Epithelial cell of esophagus (primary cell): Measurements from ENCODE around the gene MPPED1.

ENCODE experiments used
- DNase-seq: peaks from one replicate; pipeline ENCODE4 v3.0.0; 2010; ENCODE audit warnings: low read depth
- H3K4me3 ChIP-seq: 2 replicates; pipeline ENCODE4 v1.5.1; 2011; ENCODE audit warnings: mild to moderate bottlenecking, low read length, control low read depth
- TF ChIP-seq, protein P1 (sequence below): IDR thresholded peaks from 2 replicates; pipeline ENCODE4 v1.5.1; 2011; ENCODE audit warnings: low read depth, mild to moderate bottlenecking, low read length, control low read depth, inconsistent platforms; ENCODE audit not compliant: insufficient read depth; ENCODE audit errors: missing control alignments

Gene MPPED1

DNA sequence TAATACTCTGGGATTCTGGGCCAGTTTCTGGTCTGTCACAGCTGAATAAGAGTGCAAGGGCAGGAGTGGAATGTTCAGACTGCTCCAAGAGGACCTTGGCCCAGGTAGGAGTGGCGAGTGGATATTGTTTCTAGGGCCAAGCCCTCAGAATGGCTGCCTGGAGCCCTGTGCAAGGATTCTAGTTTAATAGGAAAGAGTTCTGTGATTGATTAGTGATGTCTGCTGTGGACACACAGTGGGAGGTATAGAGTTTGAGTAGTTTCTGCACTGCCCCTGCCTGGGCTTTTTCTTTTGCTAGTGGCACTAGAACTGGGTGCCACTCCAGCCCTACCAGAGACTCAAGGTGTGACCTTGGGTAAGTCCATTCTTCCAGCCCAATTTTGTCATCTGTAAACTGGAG lies 9.7 kb upstream of the MPPED1 start:
- no peak for DNase-seq
- TF ChIP-seq, protein P1, sequence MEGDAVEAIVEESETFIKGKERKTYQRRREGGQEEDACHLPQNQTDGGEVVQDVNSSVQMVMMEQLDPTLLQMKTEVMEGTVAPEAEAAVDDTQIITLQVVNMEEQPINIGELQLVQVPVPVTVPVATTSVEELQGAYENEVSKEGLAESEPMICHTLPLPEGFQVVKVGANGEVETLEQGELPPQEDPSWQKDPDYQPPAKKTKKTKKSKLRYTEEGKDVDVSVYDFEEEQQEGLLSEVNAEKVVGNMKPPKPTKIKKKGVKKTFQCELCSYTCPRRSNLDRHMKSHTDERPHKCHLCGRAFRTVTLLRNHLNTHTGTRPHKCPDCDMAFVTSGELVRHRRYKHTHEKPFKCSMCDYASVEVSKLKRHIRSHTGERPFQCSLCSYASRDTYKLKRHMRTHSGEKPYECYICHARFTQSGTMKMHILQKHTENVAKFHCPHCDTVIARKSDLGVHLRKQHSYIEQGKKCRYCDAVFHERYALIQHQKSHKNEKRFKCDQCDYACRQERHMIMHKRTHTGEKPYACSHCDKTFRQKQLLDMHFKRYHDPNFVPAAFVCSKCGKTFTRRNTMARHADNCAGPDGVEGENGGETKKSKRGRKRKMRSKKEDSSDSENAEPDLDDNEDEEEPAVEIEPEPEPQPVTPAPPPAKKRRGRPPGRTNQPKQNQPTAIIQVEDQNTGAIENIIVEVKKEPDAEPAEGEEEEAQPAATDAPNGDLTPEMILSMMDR: no peak
- no peak overlapping the region for H3K4me3 ChIP-seq

DNA sequence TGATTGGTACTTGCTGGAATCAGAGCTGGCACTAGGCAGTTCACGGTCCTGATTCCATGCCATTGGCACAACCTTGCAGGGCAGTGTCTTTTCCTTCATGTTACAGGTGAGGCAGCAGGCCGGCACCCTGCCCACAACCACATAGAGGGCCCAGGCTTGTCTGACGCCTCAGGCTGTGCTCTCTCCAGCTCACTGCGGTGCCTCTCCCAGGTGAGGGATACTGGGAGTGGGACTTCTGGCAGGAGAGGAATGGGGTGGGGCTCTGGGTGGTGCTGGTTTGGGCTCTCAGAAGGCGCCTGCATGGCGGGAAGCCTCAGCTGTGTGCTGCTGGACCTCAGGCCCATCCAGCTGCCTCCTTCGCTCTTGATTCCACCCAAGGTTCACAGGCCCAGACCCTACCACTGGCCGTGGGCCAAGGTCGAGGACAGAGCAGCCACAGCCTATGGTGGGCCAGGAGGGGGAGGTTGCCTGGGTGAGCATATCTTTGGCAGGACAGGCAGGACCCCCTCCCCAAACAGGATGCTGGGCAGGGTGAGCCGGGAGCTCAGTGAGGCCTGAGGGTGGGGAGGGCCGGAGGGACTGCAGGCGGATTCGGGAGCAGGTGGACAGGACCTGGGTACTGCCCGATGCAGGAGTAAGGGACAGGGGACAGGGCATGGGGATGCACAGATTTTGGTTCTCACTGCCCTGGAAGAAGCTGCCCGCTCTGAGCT lies 7.0 kb upstream of the MPPED1 start:
- peak; percentile 96 for DNase-seq
- TF ChIP-seq, protein P1: no peak
- H3K4me3 ChIP-seq: no peak overlapping the region

DNA sequence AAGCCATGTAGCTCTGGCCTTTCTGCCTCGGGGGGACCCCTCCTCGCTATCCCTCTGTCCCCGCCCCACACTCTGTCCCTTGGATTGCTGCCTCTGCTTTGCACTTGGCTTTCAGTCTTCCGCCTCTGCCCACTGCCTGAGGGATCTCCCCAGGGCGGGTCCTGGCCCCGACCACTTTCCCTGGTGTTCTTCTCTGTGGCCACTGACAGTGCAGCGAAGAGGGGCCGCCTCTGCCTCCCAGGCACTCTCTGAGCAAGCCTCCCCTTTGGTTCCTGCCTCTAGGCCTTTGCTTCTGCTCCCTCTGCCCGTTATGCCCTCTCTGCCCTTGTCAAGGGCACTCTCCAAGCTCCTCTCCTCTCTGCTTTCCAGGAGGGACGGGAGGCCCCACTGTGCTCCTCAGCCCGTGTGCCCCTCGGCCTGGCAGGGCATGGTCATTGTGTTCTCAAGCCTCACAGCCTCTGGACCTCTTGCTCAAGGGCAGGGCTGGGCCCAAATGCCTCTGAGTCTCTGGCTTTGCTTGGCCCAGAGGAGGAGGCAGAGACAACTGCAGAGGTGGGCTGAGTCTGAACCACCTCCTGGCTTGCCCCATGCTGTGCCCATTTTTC lies 5.5 kb upstream of the MPPED1 start:
- TF ChIP-seq, protein P1: no peak
- DNase-seq: no peak
- H3K4me3 ChIP-seq: no peak overlapping the region

DNA sequence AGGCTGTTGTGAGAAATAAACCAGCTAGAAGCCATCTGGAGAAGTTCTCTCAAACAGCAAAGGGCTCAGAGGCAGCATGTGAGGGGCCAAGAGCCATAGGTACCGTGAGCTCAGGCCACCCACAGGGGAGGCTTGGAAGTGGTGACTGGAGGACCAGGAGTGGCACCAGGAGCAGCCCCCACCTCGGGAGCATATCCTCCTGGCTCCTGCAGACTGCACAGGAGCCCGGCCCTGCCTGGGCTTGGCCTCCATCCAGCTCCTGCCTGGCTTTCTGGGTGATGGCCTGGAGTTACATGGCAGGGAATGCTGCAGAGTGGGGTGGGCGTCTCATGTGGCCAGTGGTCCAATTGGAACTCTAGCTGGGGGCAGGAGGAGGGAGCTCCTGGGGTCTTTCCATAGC lies 4.2 kb upstream of the MPPED1 start:
- no peak overlapping the region for H3K4me3 ChIP-seq
- DNase-seq: no peak
- TF ChIP-seq, protein P1: no peak

DNA sequence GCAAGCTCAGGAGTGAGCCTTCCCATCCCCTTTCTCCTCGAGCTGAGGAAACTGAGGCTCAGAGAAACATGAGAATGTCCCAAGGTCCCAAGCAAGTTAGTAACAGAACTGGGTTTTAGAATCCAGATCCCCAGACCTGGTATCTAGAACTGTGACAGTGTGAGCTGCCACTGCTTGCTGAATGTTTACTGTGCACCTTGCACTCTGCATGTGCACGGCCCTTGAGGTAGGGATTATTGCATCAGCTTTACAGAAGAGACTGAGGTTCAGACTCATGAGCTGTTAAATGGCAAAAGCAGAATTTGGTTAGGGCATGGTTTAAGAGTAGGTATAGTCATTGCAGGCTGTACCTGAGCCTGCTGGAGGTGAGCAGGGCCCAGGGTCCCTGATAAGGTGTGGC lies 3.8 kb upstream of the MPPED1 start:
- DNase-seq: no peak
- TF ChIP-seq, protein P1: no peak

DNA sequence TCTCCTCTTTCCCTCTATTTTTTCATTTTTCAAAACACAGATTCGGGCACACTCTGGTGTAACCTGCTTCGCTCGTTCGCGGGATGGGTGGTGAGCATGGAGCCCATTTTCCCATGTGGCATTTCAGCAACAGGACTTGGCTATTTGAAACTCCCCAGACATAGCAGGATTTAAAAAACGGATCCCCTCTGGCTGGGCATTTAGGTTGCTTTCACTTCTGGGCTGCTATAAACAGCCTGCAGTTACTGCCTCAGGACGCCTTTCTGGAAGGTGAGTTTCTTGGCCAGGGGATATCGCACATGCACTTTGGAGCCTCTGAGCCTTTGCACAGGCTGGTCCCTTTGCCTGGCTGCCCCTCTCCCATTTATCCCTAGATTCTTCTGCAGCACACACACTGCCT lies 2.8 kb upstream of the MPPED1 start:
- no peak overlapping the region for H3K4me3 ChIP-seq
- TF ChIP-seq, protein P1: no peak
- no peak for DNase-seq

More for the DNA sequence above, 3.8 kb upstream of the MPPED1 start:
- no peak overlapping the region for H3K4me3 ChIP-seq

DNA sequence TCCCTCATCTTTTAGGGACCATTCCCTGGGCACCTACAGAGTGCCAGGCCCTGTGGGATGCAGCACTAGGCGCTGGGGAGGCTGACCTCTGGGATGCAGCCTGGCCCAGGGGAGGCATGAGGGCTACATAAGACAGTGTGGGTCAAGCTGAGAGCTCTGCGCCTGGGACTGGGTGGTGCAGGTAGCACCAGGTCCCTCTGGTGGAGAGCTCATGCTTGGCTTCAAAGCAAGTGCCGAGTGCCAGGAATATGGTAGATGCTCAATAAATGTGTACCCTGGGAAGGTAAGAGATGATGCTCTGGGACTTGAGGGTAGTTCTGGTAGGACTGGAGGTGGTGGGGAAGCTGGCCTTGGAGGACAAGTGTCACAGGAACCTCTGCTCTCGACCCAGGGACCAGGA lies 2.0 kb upstream of the MPPED1 start:
- TF ChIP-seq, protein P1: no peak
- DNase-seq: no peak
- no peak overlapping the region for H3K4me3 ChIP-seq
